Measurements from ENCODE around the gene FFAR1.

- TF ChIP-seq POLR2A (IDR thresholded peaks at IDR 0.05) (no peak), CTCF (IDR thresholded peaks at IDR 0.05) (no peak)
These were observed 45.3 kb upstream of the FFAR1 start for GRCh38 chr19:35302446-35302845.

All from testis (tissue), 2 donors.